ENCODE results near the gene TEDDM1. TPM values are rescaled to one million over a fixed set of nuclear protein-coding genes. Genes with fewer than 3 reads are reported as not detected.

Gene TEDDM1
- total RNA-seq, 1 experiment from 2014 or later = not detected

GRCh38 chr1:182381962-182382819, 18.3 kb downstream of the TEDDM1 start (continued):
- TF ChIP-seq NR2C2 (CRISPR knock-in tag; IDR thresholded peaks at IDR 0.05) (no peak), IRF2 (CRISPR knock-in tag; IDR thresholded peaks at IDR 0.05; ENCODE audit: borderline replicate concordance, low read depth) (no peak), TEAD1 (CRISPR knock-in tag; IDR thresholded peaks at IDR 0.05) (no peak), USF2 (CRISPR knock-in tag; IDR thresholded peaks at IDR 0.05) (no peak), RELA (CRISPR knock-in tag; IDR thresholded peaks at IDR 0.05; ENCODE audit: borderline replicate concordance) (no peak), MXD4 (CRISPR knock-in tag; IDR thresholded peaks at IDR 0.05; ENCODE audit: borderline replicate concordance) (no peak), E2F5 (CRISPR knock-in tag; IDR thresholded peaks at IDR 0.05) (no peak), NFATC4 (CRISPR knock-in tag; IDR thresholded peaks at IDR 0.05) (peak; percentile 80; the same call in 1 of the 2 replicates), RORB (CRISPR knock-in tag; IDR thresholded peaks at IDR 0.05) (no peak), SP1 (CRISPR knock-in tag; conservative IDR thresholded peaks at IDR 0.05) (no peak), ZNF416 (CRISPR knock-in tag; IDR thresholded peaks at IDR 0.05) (0 out of 2 replicates have a peak, but pooled peaks have one; percentile 20), PREB (CRISPR knock-in tag; IDR thresholded peaks at IDR 0.05; ENCODE audit: borderline replicate concordance) (no peak), PRRX2 (CRISPR knock-in tag; IDR thresholded peaks at IDR 0.05) (0 out of 2 replicates have a peak, but pooled peaks have one; percentile 8)
- TF ChIP-seq, protein P1, sequence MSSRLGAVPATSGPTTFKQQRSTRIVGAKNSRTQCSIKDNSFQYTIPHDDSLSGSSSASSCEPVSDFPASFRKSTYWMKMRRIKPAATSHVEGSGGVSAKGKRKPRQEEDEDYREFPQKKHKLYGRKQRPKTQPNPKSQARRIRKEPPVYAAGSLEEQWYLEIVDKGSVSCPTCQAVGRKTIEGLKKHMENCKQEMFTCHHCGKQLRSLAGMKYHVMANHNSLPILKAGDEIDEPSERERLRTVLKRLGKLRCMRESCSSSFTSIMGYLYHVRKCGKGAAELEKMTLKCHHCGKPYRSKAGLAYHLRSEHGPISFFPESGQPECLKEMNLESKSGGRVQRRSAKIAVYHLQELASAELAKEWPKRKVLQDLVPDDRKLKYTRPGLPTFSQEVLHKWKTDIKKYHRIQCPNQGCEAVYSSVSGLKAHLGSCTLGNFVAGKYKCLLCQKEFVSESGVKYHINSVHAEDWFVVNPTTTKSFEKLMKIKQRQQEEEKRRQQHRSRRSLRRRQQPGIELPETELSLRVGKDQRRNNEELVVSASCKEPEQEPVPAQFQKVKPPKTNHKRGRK (CRISPR knock-in tag; IDR thresholded peaks at IDR 0.05; ENCODE audit: borderline replicate concordance) = no peak

GRCh38 chr1:182380199-182380598, 20.3 kb downstream of the TEDDM1 start:
- POLR2A ChIA-PET = interaction anchor here (0.7 to 1.1 kb wide), 4 partner anchors 10 to 251 kb away, joined by 3 read pairs; partner anchors contain the start of gene GLUL
- no peak for ATAC-seq
- TF ChIP-seq JUN (CRISPR knock-in tag; IDR thresholded peaks at IDR 0.05) (no peak), ZNF219 (CRISPR knock-in tag; IDR thresholded peaks at IDR 0.05; ENCODE audit: borderline replicate concordance) (no peak), RELA (CRISPR knock-in tag; IDR thresholded peaks at IDR 0.05; ENCODE audit: borderline replicate concordance) (no peak), NFATC4 (CRISPR knock-in tag; IDR thresholded peaks at IDR 0.05) (no peak), FOXP1 (CRISPR knock-in tag; IDR thresholded peaks at IDR 0.05; ENCODE audit: borderline replicate concordance) (no peak), ESRRA (CRISPR knock-in tag; IDR thresholded peaks at IDR 0.05; ENCODE audit: borderline replicate concordance) (no peak), GRHL2 (CRISPR knock-in tag; IDR thresholded peaks at IDR 0.05; ENCODE audit: insufficient replicate concordance, severe bottlenecking) (no peak), GABPB1 (CRISPR knock-in tag; IDR thresholded peaks at IDR 0.05) (no peak), USF1 (CRISPR knock-in tag; IDR thresholded peaks at IDR 0.05) (no peak)
- TF ChIP-seq, protein P1 (CRISPR knock-in tag; IDR thresholded peaks at IDR 0.05; ENCODE audit: borderline replicate concordance) = no peak
- TF ChIP-seq, protein P2, sequence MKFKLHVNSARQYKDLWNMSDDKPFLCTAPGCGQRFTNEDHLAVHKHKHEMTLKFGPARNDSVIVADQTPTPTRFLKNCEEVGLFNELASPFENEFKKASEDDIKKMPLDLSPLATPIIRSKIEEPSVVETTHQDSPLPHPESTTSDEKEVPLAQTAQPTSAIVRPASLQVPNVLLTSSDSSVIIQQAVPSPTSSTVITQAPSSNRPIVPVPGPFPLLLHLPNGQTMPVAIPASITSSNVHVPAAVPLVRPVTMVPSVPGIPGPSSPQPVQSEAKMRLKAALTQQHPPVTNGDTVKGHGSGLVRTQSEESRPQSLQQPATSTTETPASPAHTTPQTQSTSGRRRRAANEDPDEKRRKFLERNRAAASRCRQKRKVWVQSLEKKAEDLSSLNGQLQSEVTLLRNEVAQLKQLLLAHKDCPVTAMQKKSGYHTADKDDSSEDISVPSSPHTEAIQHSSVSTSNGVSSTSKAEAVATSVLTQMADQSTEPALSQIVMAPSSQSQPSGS (CRISPR knock-in tag; IDR thresholded peaks at IDR 0.05; ENCODE audit: borderline replicate concordance, low read depth) = no peak
- TF ChIP-seq, protein P3, sequence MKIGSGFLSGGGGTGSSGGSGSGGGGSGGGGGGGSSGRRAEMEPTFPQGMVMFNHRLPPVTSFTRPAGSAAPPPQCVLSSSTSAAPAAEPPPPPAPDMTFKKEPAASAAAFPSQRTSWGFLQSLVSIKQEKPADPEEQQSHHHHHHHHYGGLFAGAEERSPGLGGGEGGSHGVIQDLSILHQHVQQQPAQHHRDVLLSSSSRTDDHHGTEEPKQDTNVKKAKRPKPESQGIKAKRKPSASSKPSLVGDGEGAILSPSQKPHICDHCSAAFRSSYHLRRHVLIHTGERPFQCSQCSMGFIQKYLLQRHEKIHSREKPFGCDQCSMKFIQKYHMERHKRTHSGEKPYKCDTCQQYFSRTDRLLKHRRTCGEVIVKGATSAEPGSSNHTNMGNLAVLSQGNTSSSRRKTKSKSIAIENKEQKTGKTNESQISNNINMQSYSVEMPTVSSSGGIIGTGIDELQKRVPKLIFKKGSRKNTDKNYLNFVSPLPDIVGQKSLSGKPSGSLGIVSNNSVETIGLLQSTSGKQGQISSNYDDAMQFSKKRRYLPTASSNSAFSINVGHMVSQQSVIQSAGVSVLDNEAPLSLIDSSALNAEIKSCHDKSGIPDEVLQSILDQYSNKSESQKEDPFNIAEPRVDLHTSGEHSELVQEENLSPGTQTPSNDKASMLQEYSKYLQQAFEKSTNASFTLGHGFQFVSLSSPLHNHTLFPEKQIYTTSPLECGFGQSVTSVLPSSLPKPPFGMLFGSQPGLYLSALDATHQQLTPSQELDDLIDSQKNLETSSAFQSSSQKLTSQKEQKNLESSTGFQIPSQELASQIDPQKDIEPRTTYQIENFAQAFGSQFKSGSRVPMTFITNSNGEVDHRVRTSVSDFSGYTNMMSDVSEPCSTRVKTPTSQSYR (CRISPR knock-in tag; IDR thresholded peaks at IDR 0.05) = no peak

More at GRCh38 chr1:182380199-182380598, 20.3 kb downstream of the TEDDM1 start:
- H3K27ac Mint-ChIP-seq = no peak overlapping the region
- peaks cover 39% of the 10 kb centered on the region for H3K36me3 Mint-ChIP-seq
- H3K4me3 Mint-ChIP-seq = no peak overlapping the region
- H3K9me3 Mint-ChIP-seq = no peaks in the 10 kb centered on the region
- CTCF ChIA-PET = interaction anchor here (1.5 to 1.7 kb wide), 4 partner anchors 10 to 299 kb away, joined by 3 to 8 read pairs (median 4); no protein-coding TSS in a partner anchor
- no peaks in the 10 kb centered on the region for H3K27me3 Mint-ChIP-seq (ENCODE audit: low read depth)
- H3K4me1 Mint-ChIP-seq = no peaks in the 10 kb centered on the region
- DNase-seq (ENCODE audit: low spot score) = no peak

Data from WTC11 (cell line).